NCI-H460 (cell line): ENCODE measurements around the gene ABCG2. TPM values are rescaled to one million over a fixed set of nuclear protein-coding genes. Genes with fewer than 3 reads are reported as not detected.
"Not testable (repeated sequence)": the region's sequence is repeated elsewhere in the genome, so short reads cannot be mapped to it uniquely, and the experiment has no call there.

ENCODE experiments used
- DNase-seq: peaks from one replicate; pipeline ENCODE4 v3.0.0-alpha.2; 2016; ENCODE audit warnings: low read depth; ENCODE audit errors: extremely low read depth
- total RNA-seq: library from RNA; depleted of rRNA; stranded (reverse); fragments of >200 nt; shearing (Covaris generic); gene quantifications from 2 replicates; pipeline ENCODE4 v1.2.3, GENCODE V29; 2014

ABCG2 gene
- total RNA-seq, 1 experiment from 2014 or later = 41.7 TPM

DNA sequence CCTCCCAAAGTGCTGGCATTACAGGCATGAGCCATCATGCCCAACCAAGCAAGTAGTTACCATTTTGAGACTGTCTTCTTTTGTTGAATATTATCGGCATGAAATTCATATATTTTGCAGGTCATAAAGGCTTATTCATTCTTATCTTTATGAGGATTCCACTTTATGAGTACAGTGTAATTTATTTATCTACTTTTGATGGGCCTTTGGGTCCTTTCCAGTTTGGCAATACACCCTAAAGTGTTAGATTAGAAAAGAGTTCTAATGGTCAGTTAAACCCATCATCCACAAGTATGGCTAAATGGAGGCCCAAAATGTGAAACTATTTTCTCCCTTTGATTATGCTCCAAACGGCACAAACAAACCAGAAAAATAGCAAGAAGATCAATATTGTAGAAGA lies 10.9 kb upstream of the ABCG2 start:
- no peak for DNase-seq

- no peak for DNase-seq
Measured at GRCh38 chr4:88166608-88167007, 8.2 kb upstream of the ABCG2 start.

DNA sequence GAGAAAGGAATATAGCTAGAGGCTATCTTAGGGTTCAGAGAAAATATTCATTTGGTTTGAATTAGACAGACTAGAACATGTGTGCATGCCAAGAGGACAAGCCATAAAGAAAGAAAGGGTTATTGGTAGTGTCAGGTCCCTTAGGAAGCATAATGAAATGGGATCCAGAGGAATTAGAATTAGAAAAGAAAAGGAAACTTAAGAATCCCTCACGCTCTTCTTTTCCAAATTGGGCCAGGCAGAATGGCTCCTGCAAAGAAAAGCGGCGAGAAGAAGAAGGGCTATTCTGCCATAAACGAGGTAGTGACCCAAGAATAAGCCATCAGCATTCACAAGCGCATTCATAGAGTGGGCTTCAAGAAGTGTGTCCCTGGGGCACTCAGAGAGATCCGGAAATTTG lies 4.9 kb upstream of the ABCG2 start:
- no peak for DNase-seq

DNA sequence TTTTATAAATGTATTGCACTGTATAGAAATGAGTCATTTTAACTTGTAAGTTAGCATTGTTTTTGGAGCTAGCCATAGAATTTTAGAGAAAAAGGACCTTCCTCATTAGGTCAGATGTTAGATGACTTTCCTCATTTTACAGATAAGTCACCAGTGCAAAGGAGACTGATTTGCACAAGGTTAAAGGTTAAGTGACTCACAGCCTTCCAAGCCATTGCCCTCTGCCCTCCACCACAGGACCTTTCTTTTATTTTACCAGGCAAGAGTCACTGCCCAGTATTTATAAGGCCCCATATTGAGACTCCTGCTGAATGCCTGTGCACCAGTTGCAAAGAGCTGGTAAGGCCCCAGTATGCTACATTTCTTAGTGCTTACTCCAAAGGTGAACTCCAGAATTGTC lies 4.2 kb upstream of the ABCG2 start:
- no peak for DNase-seq

GRCh38 chr4:88159229-88159725 lies 838 bp upstream of the ABCG2 start:
- DNase-seq = no peak

GRCh38 chr4:88158038-88158488 lies 376 bp downstream of the ABCG2 start:
- DNase-seq = no peak

DNA sequence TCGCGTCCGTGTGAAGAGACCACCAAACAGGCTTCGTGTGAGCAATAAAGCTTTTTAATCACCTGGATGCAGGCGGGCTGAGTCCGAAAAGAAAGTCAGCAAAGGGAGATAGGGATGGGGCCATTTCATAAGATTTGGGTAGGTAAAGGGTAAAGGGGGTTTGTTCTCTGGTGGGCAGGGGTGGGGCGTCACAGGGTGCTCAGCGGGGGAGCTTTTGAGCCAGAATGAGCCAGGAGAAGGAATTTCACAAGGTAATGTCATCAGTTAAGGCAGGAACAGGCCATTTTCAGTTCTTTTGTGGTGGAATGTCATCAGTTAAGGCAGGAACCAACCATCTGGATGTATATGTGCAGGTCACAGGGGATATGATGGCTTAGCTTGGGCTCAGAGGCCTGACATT lies 6.1 kb downstream of the ABCG2 start:
- not testable (repeated sequence) for DNase-seq

GRCh38 chr4:88148560-88148959 lies 9.9 kb downstream of the ABCG2 start:
- DNase-seq = no peak

DNA sequence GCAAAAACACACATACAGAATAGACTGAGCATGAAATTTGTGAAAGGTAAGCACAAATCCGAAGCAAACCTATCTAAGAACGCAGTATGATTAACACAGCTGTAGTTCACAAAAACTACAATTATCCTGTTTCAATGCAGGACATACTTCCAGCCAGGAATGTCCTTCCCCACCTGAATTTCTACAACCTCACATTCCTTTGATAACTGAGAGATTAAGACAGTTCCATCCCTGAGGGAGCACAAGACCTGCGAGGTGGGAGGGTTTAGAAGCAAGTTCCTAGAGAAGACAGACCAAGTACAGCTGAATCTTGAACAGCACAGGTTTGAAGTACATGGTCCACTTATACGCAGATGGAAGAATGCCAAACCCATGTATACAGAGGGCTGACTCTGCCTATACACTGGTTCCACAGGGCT lies 10.6 kb downstream of the ABCG2 start:
- no peak for DNase-seq

DNA sequence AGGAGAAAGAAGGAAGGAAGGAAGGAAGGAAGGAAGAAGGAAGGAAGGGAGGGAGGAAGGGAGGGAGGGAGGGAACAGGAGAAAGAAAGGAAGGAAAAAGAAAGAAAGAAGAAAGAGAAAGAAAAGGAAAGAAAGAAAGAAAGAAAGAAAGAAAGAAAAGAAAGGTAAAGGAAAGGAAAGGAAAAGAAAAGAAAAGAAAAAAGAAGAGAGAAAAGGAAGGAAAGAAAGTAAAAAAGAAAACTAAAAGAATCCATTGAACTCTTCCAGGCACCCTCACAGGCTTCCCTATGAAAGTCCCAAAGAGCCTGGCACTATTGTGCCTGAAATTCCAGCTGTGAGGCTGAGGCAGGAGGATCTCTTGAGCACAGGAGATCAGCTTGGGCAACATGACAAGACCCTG lies 11.5 kb downstream of the ABCG2 start:
- no peak for DNase-seq

DNA sequence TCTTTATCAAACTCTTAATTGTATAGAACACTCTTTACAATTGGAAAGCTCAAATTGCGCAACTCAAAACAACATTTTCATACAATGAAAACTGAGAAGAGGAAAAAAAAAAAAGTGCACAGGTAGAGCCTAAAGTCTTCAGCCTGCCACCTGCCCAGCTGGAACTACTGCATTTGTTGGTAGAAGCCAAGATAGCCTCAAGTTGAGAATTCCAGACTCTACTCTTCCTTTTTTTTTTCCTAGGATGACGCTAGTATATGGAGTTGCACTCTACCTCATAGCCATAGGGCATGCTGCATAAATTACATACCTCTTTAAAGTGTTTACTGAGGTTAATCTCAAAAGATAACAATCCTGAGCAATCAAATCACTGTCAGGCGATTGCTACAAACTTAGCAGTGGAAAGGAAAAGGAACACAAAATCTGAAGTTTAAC lies 13.6 kb downstream of the ABCG2 start:
- DNase-seq = no peak

DNA sequence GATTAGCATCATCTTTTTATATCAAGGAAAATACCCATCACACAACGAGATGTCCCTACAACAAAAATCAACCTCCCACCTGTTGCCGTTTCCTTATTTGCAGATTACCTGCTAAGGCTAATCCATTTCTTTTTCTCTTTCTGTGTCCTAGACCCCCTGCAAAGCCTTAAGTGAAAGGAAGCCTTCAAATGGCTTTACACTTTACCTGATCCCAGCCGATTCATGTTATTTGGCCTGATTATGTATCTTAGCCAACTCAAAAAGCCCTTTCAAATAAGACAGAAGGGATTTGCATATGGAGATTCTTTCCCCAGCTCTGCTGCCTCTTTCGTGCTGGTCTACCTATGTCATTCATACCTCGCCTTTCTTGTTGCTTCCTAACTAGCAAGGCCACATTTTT lies 14.4 kb downstream of the ABCG2 start:
- no peak for DNase-seq

- DNase-seq = peak; percentile 35
Measured at GRCh38 chr4:88143504-88143903, 14.9 kb downstream of the ABCG2 start.

DNA sequence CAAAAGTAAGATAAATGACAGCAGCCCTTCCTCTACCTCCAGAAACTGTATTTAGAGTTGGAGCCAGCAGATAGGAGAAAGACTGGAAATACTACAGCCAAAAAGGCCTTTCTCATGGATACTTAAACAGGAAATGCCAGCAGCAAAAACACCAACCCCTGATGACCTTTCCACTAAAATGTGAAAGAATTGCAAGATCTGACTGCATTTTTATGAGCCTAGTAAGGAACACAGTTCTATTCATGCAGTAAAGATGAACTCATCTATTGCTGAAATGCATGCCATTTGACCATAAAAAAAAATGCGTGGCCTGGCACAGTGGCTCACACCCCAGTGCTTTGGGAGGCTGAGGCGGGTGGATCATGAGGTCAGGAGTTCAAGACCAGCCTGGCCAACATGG lies 19.9 kb downstream of the ABCG2 start:
- no peak for DNase-seq

GRCh38 chr4:88137112-88137511 lies 21.3 kb downstream of the ABCG2 start:
- DNase-seq = no peak

GRCh38 chr4:88136249-88136648 lies 22.2 kb downstream of the ABCG2 start:
- DNase-seq = no peak

GRCh38 chr4:88135356-88135663 lies 23.1 kb downstream of the ABCG2 start:
- DNase-seq = no peak

DNA sequence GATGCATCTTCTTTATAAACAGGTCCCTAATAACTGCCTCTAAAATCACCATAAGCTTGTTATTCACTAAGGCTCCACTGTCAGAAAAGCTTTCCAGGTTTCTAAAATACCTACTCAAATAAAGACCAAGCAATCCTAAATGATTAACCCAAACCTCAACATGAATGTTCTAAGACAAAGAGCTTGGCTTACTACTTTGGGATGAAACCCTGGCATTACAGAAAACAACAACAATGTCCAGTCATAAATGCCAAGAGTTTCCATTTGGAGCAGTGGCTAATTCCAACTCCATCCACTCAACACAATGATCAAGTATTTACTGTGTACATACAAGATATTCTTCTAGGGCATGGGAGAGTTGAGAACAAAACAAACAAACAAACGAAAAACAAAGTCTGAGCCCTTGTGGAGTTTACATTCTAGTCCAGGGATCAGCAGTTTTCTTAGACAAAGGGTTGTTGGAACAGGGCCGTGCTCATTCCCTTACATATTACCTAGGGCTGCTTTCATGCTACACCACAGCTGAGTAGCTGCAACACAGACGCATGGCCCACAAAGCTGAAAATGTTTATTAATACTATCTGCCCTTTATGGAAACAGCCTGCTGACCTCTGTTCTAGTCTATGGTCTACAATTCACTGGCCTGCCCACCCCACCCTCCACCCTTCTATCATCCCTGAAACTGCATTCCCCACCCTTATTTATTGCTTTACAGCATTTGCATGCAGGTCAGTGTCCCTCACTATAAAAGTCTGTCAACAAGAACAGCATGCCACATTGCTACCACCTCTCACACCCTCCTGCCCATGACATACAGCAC lies 23.7 kb downstream of the ABCG2 start:
- no peak for DNase-seq

- no peak for DNase-seq
Measured at GRCh38 chr4:88134111-88134510, 24.3 kb downstream of the ABCG2 start.

DNA sequence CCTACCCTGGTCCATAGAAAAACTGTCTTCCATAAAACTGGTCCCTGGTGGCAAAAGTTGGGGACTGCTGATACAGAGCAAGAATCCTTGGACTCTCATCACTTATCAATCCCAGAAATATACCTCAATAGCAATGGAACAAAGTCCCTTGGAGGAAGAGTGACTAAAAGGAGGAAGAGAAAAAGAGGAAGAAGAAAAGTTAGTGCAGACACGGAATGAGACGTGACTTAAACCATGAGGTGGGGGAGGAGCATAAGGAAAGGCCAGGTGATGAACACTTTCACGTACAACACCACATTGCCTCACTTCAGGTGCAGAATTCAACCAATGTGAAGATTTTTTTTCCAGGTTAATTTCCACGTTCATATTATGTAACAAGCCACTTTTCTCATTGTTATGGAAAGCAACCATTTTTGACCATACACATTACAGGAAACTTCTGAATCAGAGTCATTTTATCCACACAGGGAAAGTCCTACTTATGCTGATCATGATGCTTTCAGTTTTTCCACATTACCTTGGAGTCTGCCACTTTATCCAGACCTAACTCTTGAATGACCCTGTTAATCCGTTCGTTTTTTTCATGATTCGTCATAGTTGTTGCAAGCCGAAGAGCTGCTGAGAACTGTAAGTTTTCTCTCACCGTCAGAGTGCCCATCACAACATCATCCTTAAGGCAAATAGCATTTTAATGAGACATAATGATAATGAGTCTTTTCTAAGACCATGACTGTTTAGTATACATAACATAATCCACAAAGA lies 27.7 kb downstream of the ABCG2 start:
- no peak for DNase-seq

DNA sequence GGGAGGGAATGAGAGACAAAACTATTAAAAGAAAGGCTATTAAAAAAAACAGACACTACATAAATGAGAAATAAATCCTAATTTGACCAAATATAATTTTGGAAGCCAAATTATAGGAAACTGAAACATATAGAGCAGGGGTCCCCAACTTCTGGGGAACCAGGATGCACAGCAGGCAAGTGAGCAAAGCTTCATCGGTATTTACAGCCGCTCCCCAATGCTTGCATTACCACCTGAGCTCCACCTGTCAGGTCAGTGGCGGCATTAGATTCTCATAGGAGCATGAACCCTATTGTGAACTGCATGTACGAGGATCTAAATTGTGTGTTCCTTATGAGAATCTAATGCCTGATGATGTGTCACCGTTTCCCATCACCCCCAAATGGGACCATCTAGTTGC lies 28.4 kb downstream of the ABCG2 start:
- DNase-seq = no peak

DNA sequence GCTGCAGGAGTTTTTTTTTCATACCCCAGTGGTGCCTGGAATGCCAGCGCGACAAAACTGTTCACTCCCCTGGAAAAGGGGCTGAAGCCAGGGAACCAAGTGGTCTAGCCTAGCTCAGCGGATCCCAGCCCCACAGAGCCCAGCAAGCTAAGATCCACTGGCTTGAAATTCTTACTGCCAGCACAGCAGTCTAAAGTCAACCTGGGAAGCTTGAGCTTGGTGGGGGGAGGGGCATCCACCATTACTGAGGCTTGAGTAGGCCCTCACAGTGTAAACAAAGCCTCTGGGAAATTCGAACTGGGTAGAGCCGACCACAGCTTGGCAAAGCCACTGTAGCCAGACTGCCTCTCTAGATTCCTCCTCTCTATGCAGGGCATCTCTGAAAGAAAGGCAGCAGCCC lies 36.2 kb downstream of the ABCG2 start:
- not testable (repeated sequence) for DNase-seq
